ENCODE measurements around the gene DDX51. TPM values are rescaled to one million over a fixed set of nuclear protein-coding genes. Genes with fewer than 3 reads are reported as not detected.

The DDX51 gene
- total and polyA plus RNA-seq, 2 donors (not counting 1 experiment from before 2014, with no cell fraction given): 46.3 to 60.8 TPM

- no peak for DNase-seq
- peaks cover 21% of the 10 kb centered on the region for H3K27me3 Mint-ChIP-seq
- peaks cover 6% of the 10 kb centered on the region for H3K4me1 Mint-ChIP-seq
- POLR2A ChIA-PET: no interaction called here
- Histone ChIP-seq H3K27me3 (replicated peaks in 1 of 4; ENCODE audit: control extremely low read depth in 1 of 4, control insufficient read depth in 3 of 4, insufficient read depth in 4 of 4, low read length in 3 of 4) (peaks cover 0 to 19% (median 0%) of the 10 kb centered on the region in 4 experiments), H3K9me3 (ENCODE audit: control extremely low read depth in 1 of 3, control insufficient read depth in 2 of 3, insufficient read depth in 1 of 3, low read length in 2 of 3) (peaks cover 0 to 28% (median 0%) of the 10 kb centered on the region in 3 donors), H3K36me3 (replicated peaks in 1 of 2; ENCODE audit: control extremely low read depth in 1 of 2, control insufficient read depth in 1 of 2, extremely low read depth in 1 of 2, insufficient read depth in 2 of 2, low read length in 1 of 2) (no peaks in the 10 kb centered on the region), H3K4me2 (replicated peaks; ENCODE audit: low read depth, low read length, poor library complexity, severe bottlenecking) (no peak overlapping the region), H4K20me1 (ENCODE audit: control insufficient read depth, insufficient read depth, low read length, poor library complexity, severe bottlenecking) (no peaks in the 10 kb centered on the region), H3K79me2 (ENCODE audit: control insufficient read depth, insufficient read depth, low read length) (no peaks in the 10 kb centered on the region), H3K9ac (ENCODE audit: low read length) (no peak overlapping the region), H3K27ac (ENCODE audit: low read length in 2 of 2) (no peak overlapping the region), H3K4me1 (ENCODE audit: control insufficient read depth in 2 of 2, insufficient read depth in 2 of 2, low read length in 2 of 2) (peaks cover 3 to 4% of the 10 kb centered on the region in 2 donors), H2AFZ (ENCODE audit: insufficient read depth, low read depth, low read length, poor library complexity, severe bottlenecking) (no peak overlapping the region), H3K4me3 (ENCODE audit: control extremely low read depth in 1 of 5, extremely low read depth in 1 of 5, insufficient read depth in 1 of 5, low read depth in 2 of 5, low read length in 4 of 5) (no peak overlapping the region)
- TF ChIP-seq CTCF (IDR thresholded peaks at IDR 0.05) (no peak), EZH2 (IDR thresholded peaks at IDR 0.05; ENCODE audit: borderline replicate concordance, insufficient read depth, low read depth, low read length, poor library complexity, severe bottlenecking) (no peak)
- CTCF ChIA-PET: no interaction called here
- no peak overlapping the region for H3K4me3 Mint-ChIP-seq
- 75% methylated on average over 17 of the region's 19 CpGs for WGBS (ENCODE audit: insufficient coverage)
- peak overlapping the region; percentile 43 for H3K27ac Mint-ChIP-seq
- intact Hi-C loops (cut with micrococcal nuclease): no loop called here
- peaks cover 4% of the 10 kb centered on the region for H3K9me3 Mint-ChIP-seq (ENCODE audit: insufficient read depth)
- no peak for ATAC-seq (ENCODE audit: low read depth)
Observed at GRCh38 chr12:132179431-132180362, 35.6 kb upstream of the DDX51 start.

- Histone ChIP-seq H3K36me3 (replicated peaks in 1 of 2; ENCODE audit: control extremely low read depth in 1 of 2, control insufficient read depth in 1 of 2, extremely low read depth in 1 of 2, insufficient read depth in 2 of 2, low read length in 1 of 2) (no peaks in the 10 kb centered on the region), H3K79me2 (ENCODE audit: control insufficient read depth, insufficient read depth, low read length) (no peaks in the 10 kb centered on the region), H3K4me2 (replicated peaks; ENCODE audit: low read depth, low read length, poor library complexity, severe bottlenecking) (no peak overlapping the region), H3K4me3 (ENCODE audit: control extremely low read depth in 1 of 5, extremely low read depth in 1 of 5, insufficient read depth in 1 of 5, low read depth in 2 of 5, low read length in 4 of 5) (no peak overlapping the region), H3K27ac (ENCODE audit: low read length in 2 of 2) (no peak overlapping the region), H3K9ac (ENCODE audit: low read length) (no peak overlapping the region), H4K20me1 (ENCODE audit: control insufficient read depth, insufficient read depth, low read length, poor library complexity, severe bottlenecking) (no peaks in the 10 kb centered on the region), H2AFZ (ENCODE audit: insufficient read depth, low read depth, low read length, poor library complexity, severe bottlenecking) (no peak overlapping the region), H3K9me3 (ENCODE audit: control extremely low read depth in 1 of 3, control insufficient read depth in 2 of 3, insufficient read depth in 1 of 3, low read length in 2 of 3) (peaks cover 0 to 24% (median 0%) of the 10 kb centered on the region in 3 donors), H3K4me1 (ENCODE audit: control insufficient read depth in 2 of 2, insufficient read depth in 2 of 2, low read length in 2 of 2) (peaks cover 3 to 4% of the 10 kb centered on the region in 2 donors), H3K27me3 (replicated peaks in 1 of 4; ENCODE audit: control extremely low read depth in 1 of 4, control insufficient read depth in 3 of 4, insufficient read depth in 4 of 4, low read length in 3 of 4) (peaks cover 0 to 24% (median 0%) of the 10 kb centered on the region in 4 experiments)
- H3K9me3 Mint-ChIP-seq (ENCODE audit: insufficient read depth): no peaks in the 10 kb centered on the region
- ChIA-PET CTCF (no interaction called here), POLR2A (no interaction called here)
- H3K4me3 Mint-ChIP-seq: no peak overlapping the region
- peaks cover 24% of the 10 kb centered on the region for H3K27me3 Mint-ChIP-seq
- no peak overlapping the region for H3K27ac Mint-ChIP-seq
- no peak for DNase-seq
- intact Hi-C loops (cut with micrococcal nuclease): no loop called here
- TF ChIP-seq EZH2 (IDR thresholded peaks at IDR 0.05; ENCODE audit: borderline replicate concordance, insufficient read depth, low read depth, low read length, poor library complexity, severe bottlenecking) (no peak), CTCF (IDR thresholded peaks at IDR 0.05) (no peak)
- ATAC-seq (ENCODE audit: low read depth): no peak
- peaks cover 11% of the 10 kb centered on the region for H3K4me1 Mint-ChIP-seq
- WGBS (ENCODE audit: insufficient coverage): 74% methylated on average over 39 of the region's 39 CpGs
Observed at GRCh38 chr12:132178801-132179401, 34.8 kb upstream of the DDX51 start.

Data from B cell (primary cell).